SK-N-SH treated with all-trans-retinoic acid at 6 μM for 48 hours (cell line): ENCODE measurements around the gene KLHDC3.

Experiments used
- ATAC-seq: fragments of 200-7000 bp; cut with Tn5 transposase; 3 replicates; pipeline ENCODE4 v1.9.1; 2020; ENCODE audit warnings: mild to moderate bottlenecking, moderate library complexity
- BACH2 ChIP-seq: fragments of 250-450 bp; sonication (Bioruptor Pico); IDR thresholded peaks from 2 replicates; pipeline ENCODE4 v1.9.0; 2021; ENCODE audit warnings: mild to moderate bottlenecking, borderline replicate concordance
- CSDC2 ChIP-seq: fragments of 250-450 bp; sonication (Bioruptor Pico); IDR thresholded peaks from 2 replicates; pipeline ENCODE4 v1.5.0; 2020; ENCODE audit warnings: mild to moderate bottlenecking, moderate library complexity
- ISL1 ChIP-seq: fragments of 250-450 bp; sonication (Bioruptor Pico); IDR thresholded peaks from 2 replicates; pipeline ENCODE4 v2.1.2; 2022; ENCODE audit warnings: mild to moderate bottlenecking, moderate library complexity
- OSR1 ChIP-seq: fragments of 250-450 bp; sonication (Bioruptor Pico); IDR thresholded peaks from 2 replicates; pipeline ENCODE4 v1.8.0; 2022; ENCODE audit warnings: moderate library complexity, mild to moderate bottlenecking, inconsistent platforms
- PPARA ChIP-seq: fragments of 250-450 bp; sonication (Bioruptor Pico); IDR thresholded peaks from 2 replicates; pipeline ENCODE4 v1.5.0; 2020; ENCODE audit warnings: mild to moderate bottlenecking, borderline replicate concordance
- RARB ChIP-seq: fragments of 250-450 bp; sonication (Bioruptor Pico); IDR thresholded peaks from 2 replicates; pipeline ENCODE4 v1.8.0; 2021; ENCODE audit warnings: mild to moderate bottlenecking, moderate library complexity
- SNAI2 ChIP-seq: fragments of 250-450 bp; sonication (Bioruptor Pico); IDR thresholded peaks from 2 replicates; pipeline ENCODE4 v1.5.0; 2020; ENCODE audit warnings: mild to moderate bottlenecking, moderate library complexity
- TCF4 ChIP-seq: fragments of 250-450 bp; sonication (Bioruptor Pico); IDR thresholded peaks from 2 replicates; pipeline ENCODE4 v1.8.0; 2021; ENCODE audit warnings: mild to moderate bottlenecking, moderate library complexity, borderline replicate concordance
- TOX ChIP-seq: fragments of 250-450 bp; sonication (Bioruptor Pico); IDR thresholded peaks from 2 replicates; pipeline ENCODE4 v1.8.0; 2021; ENCODE audit warnings: mild to moderate bottlenecking, moderate library complexity, borderline replicate concordance
- ZC3H10 ChIP-seq: fragments of 250-450 bp; sonication (Bioruptor Pico); IDR thresholded peaks from 2 replicates; pipeline ENCODE4 v1.5.1; 2021; ENCODE audit warnings: mild to moderate bottlenecking, moderate library complexity
- ZFP3 ChIP-seq: fragments of 250-450 bp; sonication (Bioruptor Pico); IDR thresholded peaks from 2 replicates; pipeline ENCODE4 v1.5.0; 2020; ENCODE audit warnings: mild to moderate bottlenecking, moderate library complexity
- ZNF565 ChIP-seq: fragments of 450-650 bp; formaldehyde crosslinking; conservative IDR thresholded peaks from 2 replicates; pipeline ENCODE4 v1.5.0; 2020; ENCODE audit warnings: low read depth, mild to moderate bottlenecking, moderate library complexity
- ZNF70 ChIP-seq: fragments of 450-650 bp; formaldehyde crosslinking; IDR thresholded peaks from 2 replicates; pipeline ENCODE4 v1.5.0; 2020; ENCODE audit warnings: mild to moderate bottlenecking, moderate library complexity
- ZNF8 ChIP-seq: fragments of 450-650 bp; formaldehyde crosslinking; IDR thresholded peaks from 2 replicates; pipeline ENCODE4 v1.5.0; 2020; ENCODE audit warnings: mild to moderate bottlenecking, moderate library complexity
- TF ChIP-seq, protein P1 (sequence below): fragments of 250-450 bp; sonication (Bioruptor Pico); IDR thresholded peaks from 2 replicates; pipeline ENCODE4 v1.5.0; 2020; ENCODE audit warnings: mild to moderate bottlenecking, moderate library complexity
- TF ChIP-seq, protein P2 (sequence below): fragments of 250-450 bp; sonication (Bioruptor Pico); IDR thresholded peaks from 2 replicates; pipeline ENCODE4 v1.8.0; 2020; ENCODE audit warnings: mild to moderate bottlenecking, moderate library complexity, borderline replicate concordance
- TF ChIP-seq, protein P3 (sequence below): fragments of 250-450 bp; sonication (Bioruptor Pico); IDR thresholded peaks from 2 replicates; pipeline ENCODE4 v1.5.1; 2021; ENCODE audit warnings: mild to moderate bottlenecking, moderate library complexity
- TF ChIP-seq, protein P4 (sequence below): fragments of 250-450 bp; sonication (Bioruptor Pico); IDR thresholded peaks from 2 replicates; pipeline ENCODE4 v1.5.1; 2020; ENCODE audit warnings: low read depth, mild to moderate bottlenecking, moderate library complexity

The KLHDC3 gene

DNA sequence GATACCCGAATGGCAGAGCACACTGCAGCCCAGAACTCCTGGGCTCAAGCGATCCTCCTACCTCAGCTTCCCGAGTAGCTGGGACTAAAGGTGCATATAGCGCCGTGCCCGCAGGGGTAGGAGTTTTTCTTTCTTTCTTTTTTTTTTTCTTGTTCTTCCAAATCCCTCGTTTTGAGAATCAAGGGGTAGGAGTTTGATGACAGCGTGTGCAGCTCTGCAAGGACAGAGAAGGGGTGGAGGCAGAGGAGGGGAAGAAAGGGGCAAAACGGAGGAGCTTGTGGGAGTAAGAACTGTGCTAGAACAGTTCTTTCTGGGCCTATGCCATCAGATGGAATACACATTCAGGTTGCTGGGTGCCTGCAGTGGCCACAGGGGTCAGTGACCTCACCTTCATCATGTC, 22.7 kb downstream of the KLHDC3 start (continued):
- TF ChIP-seq, protein P1, sequence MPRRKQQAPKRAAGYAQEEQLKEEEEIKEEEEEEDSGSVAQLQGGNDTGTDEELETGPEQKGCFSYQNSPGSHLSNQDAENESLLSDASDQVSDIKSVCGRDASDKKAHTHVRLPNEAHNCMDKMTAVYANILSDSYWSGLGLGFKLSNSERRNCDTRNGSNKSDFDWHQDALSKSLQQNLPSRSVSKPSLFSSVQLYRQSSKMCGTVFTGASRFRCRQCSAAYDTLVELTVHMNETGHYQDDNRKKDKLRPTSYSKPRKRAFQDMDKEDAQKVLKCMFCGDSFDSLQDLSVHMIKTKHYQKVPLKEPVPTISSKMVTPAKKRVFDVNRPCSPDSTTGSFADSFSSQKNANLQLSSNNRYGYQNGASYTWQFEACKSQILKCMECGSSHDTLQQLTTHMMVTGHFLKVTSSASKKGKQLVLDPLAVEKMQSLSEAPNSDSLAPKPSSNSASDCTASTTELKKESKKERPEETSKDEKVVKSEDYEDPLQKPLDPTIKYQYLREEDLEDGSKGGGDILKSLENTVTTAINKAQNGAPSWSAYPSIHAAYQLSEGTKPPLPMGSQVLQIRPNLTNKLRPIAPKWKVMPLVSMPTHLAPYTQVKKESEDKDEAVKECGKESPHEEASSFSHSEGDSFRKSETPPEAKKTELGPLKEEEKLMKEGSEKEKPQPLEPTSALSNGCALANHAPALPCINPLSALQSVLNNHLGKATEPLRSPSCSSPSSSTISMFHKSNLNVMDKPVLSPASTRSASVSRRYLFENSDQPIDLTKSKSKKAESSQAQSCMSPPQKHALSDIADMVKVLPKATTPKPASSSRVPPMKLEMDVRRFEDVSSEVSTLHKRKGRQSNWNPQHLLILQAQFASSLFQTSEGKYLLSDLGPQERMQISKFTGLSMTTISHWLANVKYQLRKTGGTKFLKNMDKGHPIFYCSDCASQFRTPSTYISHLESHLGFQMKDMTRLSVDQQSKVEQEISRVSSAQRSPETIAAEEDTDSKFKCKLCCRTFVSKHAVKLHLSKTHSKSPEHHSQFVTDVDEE (CRISPR knock-in tag) = no peak
- TF ChIP-seq TOX = no peak
- TF ChIP-seq BACH2 (CRISPR knock-in tag) = no peak
- TF ChIP-seq ZNF8 (CRISPR knock-in tag) = no peak
- TF ChIP-seq, all 23 proteins: peak for 0

DNA sequence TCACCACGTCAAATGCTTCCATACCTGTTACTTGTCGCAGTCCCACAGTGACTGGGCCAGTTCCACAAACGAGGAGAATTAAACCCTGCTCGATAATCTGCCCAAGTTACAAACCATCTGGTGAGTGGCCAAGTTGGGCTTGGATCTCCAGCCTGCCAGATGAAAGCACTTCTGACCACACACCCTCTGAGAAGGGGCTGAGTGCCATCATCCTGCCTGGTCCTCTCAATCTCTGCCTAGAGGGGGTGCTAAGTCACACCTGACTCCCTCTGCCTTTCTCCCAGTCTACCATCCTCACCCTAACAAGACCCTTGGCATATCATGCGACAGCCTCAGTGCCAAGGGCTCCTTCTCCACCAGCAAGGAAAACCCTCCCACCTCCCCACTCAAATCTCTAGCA, 23.1 kb downstream of the KLHDC3 start:
- no peak for TF ChIP-seq ZNF565 (CRISPR knock-in tag)
- TF ChIP-seq RARB = no peak
- no peak for TF ChIP-seq TOX
- TF ChIP-seq ZC3H10 (CRISPR knock-in tag) = no peak
- no peak for TF ChIP-seq BACH2 (CRISPR knock-in tag)
- no peak for TF ChIP-seq ZNF8 (CRISPR knock-in tag)
- TF ChIP-seq, protein P2, sequence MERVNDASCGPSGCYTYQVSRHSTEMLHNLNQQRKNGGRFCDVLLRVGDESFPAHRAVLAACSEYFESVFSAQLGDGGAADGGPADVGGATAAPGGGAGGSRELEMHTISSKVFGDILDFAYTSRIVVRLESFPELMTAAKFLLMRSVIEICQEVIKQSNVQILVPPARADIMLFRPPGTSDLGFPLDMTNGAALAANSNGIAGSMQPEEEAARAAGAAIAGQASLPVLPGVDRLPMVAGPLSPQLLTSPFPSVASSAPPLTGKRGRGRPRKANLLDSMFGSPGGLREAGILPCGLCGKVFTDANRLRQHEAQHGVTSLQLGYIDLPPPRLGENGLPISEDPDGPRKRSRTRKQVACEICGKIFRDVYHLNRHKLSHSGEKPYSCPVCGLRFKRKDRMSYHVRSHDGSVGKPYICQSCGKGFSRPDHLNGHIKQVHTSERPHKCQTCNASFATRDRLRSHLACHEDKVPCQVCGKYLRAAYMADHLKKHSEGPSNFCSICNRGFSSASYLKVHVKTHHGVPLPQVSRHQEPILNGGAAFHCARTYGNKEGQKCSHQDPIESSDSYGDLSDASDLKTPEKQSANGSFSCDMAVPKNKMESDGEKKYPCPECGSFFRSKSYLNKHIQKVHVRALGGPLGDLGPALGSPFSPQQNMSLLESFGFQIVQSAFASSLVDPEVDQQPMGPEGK (CRISPR knock-in tag) = no peak
- TF ChIP-seq SNAI2 (CRISPR knock-in tag) = no peak
- TF ChIP-seq TCF4 (CRISPR knock-in tag) = no peak
- no peak for TF ChIP-seq ZNF70 (CRISPR knock-in tag)
- no peak for TF ChIP-seq PPARA
- TF ChIP-seq, protein P3, sequence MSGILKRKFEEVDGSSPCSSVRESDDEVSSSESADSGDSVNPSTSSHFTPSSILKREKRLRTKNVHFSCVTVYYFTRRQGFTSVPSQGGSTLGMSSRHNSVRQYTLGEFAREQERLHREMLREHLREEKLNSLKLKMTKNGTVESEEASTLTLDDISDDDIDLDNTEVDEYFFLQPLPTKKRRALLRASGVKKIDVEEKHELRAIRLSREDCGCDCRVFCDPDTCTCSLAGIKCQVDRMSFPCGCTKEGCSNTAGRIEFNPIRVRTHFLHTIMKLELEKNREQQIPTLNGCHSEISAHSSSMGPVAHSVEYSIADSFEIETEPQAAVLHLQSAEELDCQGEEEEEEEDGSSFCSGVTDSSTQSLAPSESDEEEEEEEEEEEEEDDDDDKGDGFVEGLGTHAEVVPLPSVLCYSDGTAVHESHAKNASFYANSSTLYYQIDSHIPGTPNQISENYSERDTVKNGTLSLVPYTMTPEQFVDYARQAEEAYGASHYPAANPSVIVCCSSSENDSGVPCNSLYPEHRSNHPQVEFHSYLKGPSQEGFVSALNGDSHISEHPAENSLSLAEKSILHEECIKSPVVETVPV (CRISPR knock-in tag) = no peak
- TF ChIP-seq ISL1 (CRISPR knock-in tag) = no peak
- no peak for TF ChIP-seq CSDC2
- TF ChIP-seq, protein P1 (CRISPR knock-in tag) = no peak
- ATAC-seq = no peak

DNA sequence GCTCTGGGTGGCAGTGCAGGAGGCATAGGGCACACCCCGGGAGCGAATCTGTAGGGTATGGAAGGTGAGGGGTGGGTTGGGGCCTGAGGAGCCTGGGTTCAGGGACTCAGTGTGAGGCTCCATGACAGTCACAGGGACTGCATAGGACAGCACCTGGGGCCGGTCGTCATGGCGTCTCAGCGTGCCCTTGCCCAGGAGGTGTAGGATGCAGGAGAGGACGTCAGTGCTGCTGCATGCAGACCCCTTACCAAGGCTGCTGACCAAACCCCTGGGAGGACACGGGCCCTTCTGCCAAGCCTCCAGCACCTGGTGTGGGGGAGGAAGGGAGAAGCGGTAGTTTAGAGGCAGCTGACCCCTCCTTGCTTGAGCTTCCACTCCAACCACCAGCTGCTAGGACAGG, 23.7 kb downstream of the KLHDC3 start:
- TF ChIP-seq ZFP3 (CRISPR knock-in tag) = no peak
- TF ChIP-seq TOX = no peak
- TF ChIP-seq PPARA = no peak
- TF ChIP-seq OSR1 (CRISPR knock-in tag) = no peak
- TF ChIP-seq, protein P2 (CRISPR knock-in tag) = no peak
- TF ChIP-seq, protein P1 (CRISPR knock-in tag) = no peak
- TF ChIP-seq ZC3H10 (CRISPR knock-in tag) = no peak
- TF ChIP-seq, protein P3 (CRISPR knock-in tag) = no peak
- no peak for TF ChIP-seq ZNF70 (CRISPR knock-in tag)
- TF ChIP-seq SNAI2 (CRISPR knock-in tag) = no peak
- TF ChIP-seq, protein P4, sequence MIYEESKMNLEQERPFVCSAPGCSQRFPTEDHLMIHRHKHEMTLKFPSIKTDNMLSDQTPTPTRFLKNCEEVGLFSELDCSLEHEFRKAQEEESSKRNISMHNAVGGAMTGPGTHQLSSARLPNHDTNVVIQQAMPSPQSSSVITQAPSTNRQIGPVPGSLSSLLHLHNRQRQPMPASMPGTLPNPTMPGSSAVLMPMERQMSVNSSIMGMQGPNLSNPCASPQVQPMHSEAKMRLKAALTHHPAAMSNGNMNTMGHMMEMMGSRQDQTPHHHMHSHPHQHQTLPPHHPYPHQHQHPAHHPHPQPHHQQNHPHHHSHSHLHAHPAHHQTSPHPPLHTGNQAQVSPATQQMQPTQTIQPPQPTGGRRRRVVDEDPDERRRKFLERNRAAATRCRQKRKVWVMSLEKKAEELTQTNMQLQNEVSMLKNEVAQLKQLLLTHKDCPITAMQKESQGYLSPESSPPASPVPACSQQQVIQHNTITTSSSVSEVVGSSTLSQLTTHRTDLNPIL = no peak
- no peak for ATAC-seq
